COLO668 (cell line): ENCODE data around the gene ABCF2.

Source experiments
- DNase-seq: peaks from one replicate; lab custom pipeline; 2025; ENCODE audit not compliant: unreplicated experiment; lab: John Stamatoyannopoulos, UW

ABCF2 gene

GRCh38 chr7:151226560-151226874 lies 488 bp downstream of the ABCF2 start:
- no peak for DNase-seq

GRCh38 chr7:151225948-151226510 lies 976 bp downstream of the ABCF2 start:
- no peak for DNase-seq

- no peak for DNase-seq
Observed at GRCh38 chr7:151223728-151224127, 3.3 kb downstream of the ABCF2 start.

GRCh38 chr7:151218170-151218569 lies 8.8 kb downstream of the ABCF2 start:
- no peak for DNase-seq

GRCh38 chr7:151215396-151215795 lies 11.6 kb downstream of the ABCF2 start:
- DNase-seq: no peak

GRCh38 chr7:151213826-151214225 lies 13.2 kb downstream of the ABCF2 start:
- no peak for DNase-seq

GRCh38 chr7:151212626-151213025 lies 14.4 kb downstream of the ABCF2 start:
- no peak for DNase-seq

- DNase-seq: no peak
Observed at GRCh38 chr7:151211155-151211772, 15.7 kb downstream of the ABCF2 start.

- DNase-seq: no peak
Observed at GRCh38 chr7:151210087-151210854, 16.7 kb downstream of the ABCF2 start, which contains the start of gene H2BK1. Gene H2BK1 (minus strand): TSS chr7:151210488. CDS start chr7:151210318, 170 bp downstream.

GRCh38 chr7:151209588-151209987 lies 17.4 kb downstream of the ABCF2 start:
- no peak for DNase-seq

- DNase-seq: no peak
Observed at GRCh38 chr7:151208253-151208862, 18.6 kb downstream of the ABCF2 start.

- DNase-seq: no peak
Observed at GRCh38 chr7:151207804-151208203, 19.2 kb downstream of the ABCF2 start.

GRCh38 chr7:151207315-151207714 lies 19.7 kb downstream of the ABCF2 start:
- no peak for DNase-seq

GRCh38 chr7:151206914-151207313 lies 20.1 kb downstream of the ABCF2 start:
- no peak for DNase-seq

- no peak for DNase-seq
Observed at GRCh38 chr7:151205730-151206129, 21.3 kb downstream of the ABCF2 start.

GRCh38 chr7:151204383-151205032 lies 22.5 kb downstream of the ABCF2 start:
- DNase-seq: no peak

- DNase-seq: no peak
Observed at GRCh38 chr7:151202836-151203235, 24.2 kb downstream of the ABCF2 start.

- DNase-seq: no peak
Observed at GRCh38 chr7:151201751-151202150, 25.3 kb downstream of the ABCF2 start.

GRCh38 chr7:151201344-151201743 lies 25.7 kb downstream of the ABCF2 start:
- no peak for DNase-seq

- no peak for DNase-seq
Observed at GRCh38 chr7:151198945-151199848, 27.8 kb downstream of the ABCF2 start.
